SK-N-MC (cell line): Measurements from ENCODE around the gene DOCK9.

Source experiments
- DNase-seq: peaks from one replicate; pipeline ENCODE4 v3.0.0-alpha.2; 2011; ENCODE audit warnings: low read depth, low spot score
- H3K27ac ChIP-seq: fragments of 200-600 bp; sonication (generic); 2 replicates; pipeline ENCODE4 v1.5.1; 2016; ENCODE audit warnings: mixed run types
- H3K36me3 ChIP-seq: fragments of 200-600 bp; sonication (generic); 2 replicates; pipeline ENCODE4 v1.6.1; 2017; ENCODE audit warnings: antibody characterized with exemption, low read length, mixed read lengths; ENCODE audit not compliant: insufficient read depth
- H3K4me3 ChIP-seq: fragments of 200-600 bp; sonication (generic); 2 replicates; pipeline ENCODE4 v1.5.1; 2016
- H3K9ac ChIP-seq: fragments of 200-600 bp; sonication (generic); 2 replicates; pipeline ENCODE4 v1.8.0; 2017; ENCODE audit warnings: mixed run types, mixed read lengths; ENCODE audit not compliant: insufficient read length
- H3K9me3 ChIP-seq: fragments of 200-600 bp; sonication (generic); 2 replicates; pipeline ENCODE4 v1.6.1; 2017; ENCODE audit warnings: low read depth, mild to moderate bottlenecking, antibody characterized with exemption, low read length, moderate library complexity, mixed read lengths
- EZH2 ChIP-seq: fragments of 200-600 bp; sonication (generic); IDR thresholded peaks from one replicate; pipeline ENCODE4 v1.6.1; 2017; ENCODE audit warnings: antibody characterized with exemption
- FOXP2 ChIP-seq: optimal IDR thresholded peaks from 2 replicates; pipeline ENCODE3; 2011; ENCODE audit warnings: mild to moderate bottlenecking, moderate library complexity; ENCODE audit not compliant: insufficient read depth; ENCODE audit errors: extremely low read length, control extremely low read depth
- POLR2AphosphoS5 ChIP-seq: IDR thresholded peaks from 2 replicates; pipeline ENCODE4 v1.6.1; 2012; ENCODE audit warnings: mild to moderate bottlenecking, low read depth, low read length, borderline replicate concordance

The DOCK9 gene

DNA sequence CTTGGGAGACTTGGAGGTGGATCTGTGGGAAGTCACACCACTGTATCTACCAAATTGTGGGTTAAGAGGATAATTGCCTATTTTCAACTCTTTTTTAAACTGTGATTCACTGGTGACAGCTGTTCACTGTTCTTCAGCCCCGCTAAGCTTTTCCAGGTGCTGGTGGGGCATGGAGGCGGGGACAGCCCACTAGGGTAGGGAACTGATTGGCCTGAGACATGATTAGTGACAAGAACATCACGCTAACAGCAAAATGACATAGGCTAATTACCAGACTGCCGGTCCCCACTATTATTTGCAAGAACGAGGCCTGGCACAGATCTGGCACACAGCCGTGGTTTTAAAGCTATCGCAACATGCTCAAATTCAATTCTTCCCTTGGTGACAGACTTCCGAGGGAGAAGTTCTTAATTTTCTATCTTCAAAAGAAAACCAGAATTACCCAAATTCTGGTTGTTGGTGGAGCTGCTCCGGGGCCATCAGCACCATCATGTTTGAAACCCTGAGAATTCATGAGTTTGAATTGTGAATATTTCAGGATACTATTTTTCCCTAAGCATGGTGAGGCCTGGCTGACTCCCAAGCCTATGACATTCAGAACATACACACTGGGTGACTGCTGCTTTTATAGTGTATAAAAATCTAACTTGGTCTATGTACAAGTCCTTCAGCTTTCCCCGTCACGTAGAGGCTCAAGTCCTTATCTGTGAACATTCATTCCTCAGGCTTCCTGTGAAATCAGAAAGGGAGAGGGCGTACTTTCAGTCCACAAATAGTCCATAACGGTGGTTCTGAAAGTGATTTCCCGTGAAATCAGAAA, 17.9 kb downstream of the DOCK9 start:
- TF ChIP-seq FOXP2 (no peak), POLR2AphosphoS5 (no peak), EZH2 (no peak)
- no peak overlapping the region for H3K9ac ChIP-seq
- DNase-seq: no peak
- H3K9me3 ChIP-seq: no peaks in the 10 kb centered on the region
- no peak overlapping the region for H3K4me3 ChIP-seq
- H3K36me3 ChIP-seq: no peaks in the 10 kb centered on the region
- H3K27ac ChIP-seq: no peak overlapping the region

DNA sequence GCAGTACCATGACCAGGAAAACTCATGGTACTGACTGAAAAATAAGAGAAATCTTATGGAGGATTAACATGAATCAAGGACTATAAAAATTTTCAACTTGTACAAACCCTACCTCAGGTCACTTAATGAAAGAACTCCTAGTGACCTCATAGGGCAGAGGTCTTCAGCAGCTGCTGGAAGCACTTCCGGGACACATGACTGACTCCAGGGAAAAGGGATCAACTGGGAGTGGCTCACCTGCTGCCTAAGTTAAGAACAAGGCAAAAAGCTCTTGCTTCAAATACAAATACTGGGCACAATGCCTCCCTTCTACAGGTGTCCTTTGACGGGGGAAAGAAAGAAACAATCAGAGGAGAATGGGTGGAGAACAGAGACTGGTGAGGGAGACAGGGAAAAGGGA, 18.6 kb downstream of the DOCK9 start:
- H3K4me3 ChIP-seq: no peak overlapping the region
- no peak for DNase-seq
- TF ChIP-seq EZH2: no peak
- no peak for TF ChIP-seq FOXP2
- no peak for TF ChIP-seq POLR2AphosphoS5

DNA sequence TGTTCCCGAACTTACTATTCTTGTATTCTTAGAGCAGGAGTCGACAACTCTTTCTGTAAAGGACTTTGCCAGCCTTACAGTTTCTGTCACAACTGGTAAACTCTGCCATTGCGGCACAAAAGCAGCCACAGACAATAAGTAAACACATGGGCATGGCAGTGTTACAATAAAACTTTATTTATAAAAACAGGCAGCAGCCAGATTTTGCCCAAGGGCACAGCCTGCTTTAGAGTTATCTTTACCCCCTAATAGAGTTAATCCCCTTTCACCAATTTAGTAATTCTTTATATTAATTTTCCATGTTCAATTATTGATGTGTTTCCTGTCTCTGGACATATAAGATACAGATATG, 19.4 kb downstream of the DOCK9 start:
- TF ChIP-seq FOXP2 (no peak), POLR2AphosphoS5 (no peak), EZH2 (no peak)
- H3K27ac ChIP-seq: no peak overlapping the region
- H3K36me3 ChIP-seq: no peaks in the 10 kb centered on the region
- H3K9ac ChIP-seq: no peak overlapping the region
- no peak for DNase-seq
- H3K4me3 ChIP-seq: no peak overlapping the region
- H3K9me3 ChIP-seq: no peaks in the 10 kb centered on the region

More for the DNA sequence above, 18.6 kb downstream of the DOCK9 start:
- H3K27ac ChIP-seq: no peak overlapping the region
- no peaks in the 10 kb centered on the region for H3K9me3 ChIP-seq
- H3K36me3 ChIP-seq: no peaks in the 10 kb centered on the region
- H3K9ac ChIP-seq: no peak overlapping the region

DNA sequence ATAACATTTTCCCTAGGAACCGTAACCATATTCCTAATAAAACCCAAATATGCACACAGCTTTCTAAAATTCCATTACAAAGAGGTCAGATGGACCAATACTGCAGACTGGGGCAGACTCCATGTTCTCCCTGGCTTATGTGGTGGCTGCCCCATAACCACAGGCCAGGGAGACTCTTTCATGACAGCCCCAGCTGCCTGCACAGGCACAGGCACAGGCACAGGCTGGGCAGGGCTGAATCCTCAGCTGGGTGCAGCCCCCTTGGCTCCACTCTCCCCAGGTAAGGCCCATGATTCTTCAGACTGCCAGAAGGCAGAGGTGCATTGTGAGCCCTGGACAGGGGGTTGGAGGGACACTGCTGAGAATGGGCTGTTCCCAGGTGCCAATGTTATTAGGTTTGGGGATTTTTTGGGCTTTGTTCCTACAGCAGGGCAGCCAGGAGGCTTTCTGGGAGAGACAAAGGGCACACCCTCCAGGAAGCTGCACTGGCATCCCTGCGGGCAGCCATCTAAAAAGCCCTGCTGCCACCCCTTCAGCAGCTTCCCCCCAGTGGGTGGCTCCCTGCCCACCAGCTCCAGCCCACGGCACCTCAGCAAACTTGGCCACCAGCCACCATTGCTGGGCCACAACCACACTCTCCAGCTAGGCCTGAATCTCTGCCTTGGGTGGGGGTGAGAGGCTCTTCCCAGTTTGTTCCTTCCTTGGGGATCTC, 20.0 kb downstream of the DOCK9 start:
- no peak overlapping the region for H3K4me3 ChIP-seq
- H3K9me3 ChIP-seq: no peaks in the 10 kb centered on the region
- H3K27ac ChIP-seq: no peak overlapping the region
- no peak for DNase-seq
- no peak overlapping the region for H3K9ac ChIP-seq
- TF ChIP-seq FOXP2 (no peak), EZH2 (no peak), POLR2AphosphoS5 (no peak)
- H3K36me3 ChIP-seq: no peaks in the 10 kb centered on the region

DNA sequence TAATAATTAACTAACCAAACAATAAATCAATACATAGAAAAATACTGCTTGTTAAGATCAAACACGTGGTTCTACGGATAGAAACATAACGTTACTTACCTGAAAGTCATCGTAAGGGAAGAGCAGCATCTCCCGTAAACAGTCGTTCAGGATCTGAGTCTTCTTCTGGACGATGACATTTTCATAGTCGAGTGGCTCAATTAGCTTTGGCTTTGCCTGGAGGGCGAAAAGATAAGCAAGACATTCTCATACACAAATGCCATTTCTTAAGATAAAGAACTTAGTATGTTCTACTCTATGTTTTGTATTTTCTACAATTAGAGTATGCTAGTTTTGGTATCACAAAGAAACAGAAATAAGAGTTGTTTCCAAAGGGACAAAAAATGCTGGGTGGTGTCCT, 22.5 kb downstream of the DOCK9 start:
- no peak overlapping the region for H3K27ac ChIP-seq
- H3K9ac ChIP-seq: no peak overlapping the region
- no peak overlapping the region for H3K4me3 ChIP-seq
- TF ChIP-seq EZH2 (no peak), POLR2AphosphoS5 (no peak), FOXP2 (no peak)
- no peak for DNase-seq
- no peaks in the 10 kb centered on the region for H3K9me3 ChIP-seq
- no peaks in the 10 kb centered on the region for H3K36me3 ChIP-seq

DNA sequence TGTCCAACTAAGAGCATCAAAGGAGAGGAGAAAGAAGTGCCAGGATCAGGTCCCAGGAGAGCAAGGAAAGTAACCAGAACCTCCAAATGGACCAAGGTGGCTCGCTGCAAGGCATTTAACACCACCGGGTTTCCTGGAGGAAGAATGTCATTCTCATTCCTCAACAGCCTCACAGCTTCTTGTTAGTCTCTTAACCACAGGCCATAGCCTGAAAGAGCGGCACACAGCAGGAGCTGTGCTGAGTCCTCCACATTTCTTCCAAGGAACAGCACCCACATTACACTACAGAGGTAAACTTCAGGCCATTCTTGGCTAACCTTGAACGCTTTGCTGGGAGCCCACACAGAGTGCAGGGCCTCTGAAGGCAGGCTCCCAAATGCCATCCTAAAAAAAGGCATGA, 23.6 kb downstream of the DOCK9 start:
- no peak for TF ChIP-seq EZH2
- TF ChIP-seq FOXP2: no peak
- TF ChIP-seq POLR2AphosphoS5: no peak
- Histone ChIP-seq H3K36me3 (no peaks in the 10 kb centered on the region), H3K9ac (no peak overlapping the region), H3K27ac (no peak overlapping the region), H3K9me3 (no peaks in the 10 kb centered on the region), H3K4me3 (no peak overlapping the region)
- no peak for DNase-seq

DNA sequence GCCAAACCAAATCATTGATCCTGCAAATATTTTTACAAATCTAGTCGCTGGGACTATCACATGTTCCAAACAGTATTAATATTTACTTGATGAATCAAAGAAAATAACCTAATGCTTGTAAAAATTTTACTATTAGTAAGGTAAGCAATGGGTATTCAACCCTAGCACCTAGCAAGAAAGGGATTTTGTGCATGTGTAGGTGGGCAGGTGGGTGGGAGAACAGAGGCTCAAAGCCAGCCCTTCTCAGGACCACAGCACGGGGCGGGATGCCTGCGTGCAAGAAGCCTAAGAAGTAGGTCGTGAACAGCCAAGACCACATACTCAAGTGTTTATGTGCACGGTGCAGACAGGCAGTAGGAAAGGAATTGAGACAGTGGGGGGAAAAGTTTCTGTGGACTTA, 26.6 kb downstream of the DOCK9 start:
- H3K27ac ChIP-seq: no peak overlapping the region
- no peaks in the 10 kb centered on the region for H3K36me3 ChIP-seq
- no peaks in the 10 kb centered on the region for H3K9me3 ChIP-seq
- no peak for DNase-seq
- no peak overlapping the region for H3K9ac ChIP-seq
- no peak for TF ChIP-seq EZH2
- no peak for TF ChIP-seq POLR2AphosphoS5
- TF ChIP-seq FOXP2: no peak
- no peak overlapping the region for H3K4me3 ChIP-seq

DNA sequence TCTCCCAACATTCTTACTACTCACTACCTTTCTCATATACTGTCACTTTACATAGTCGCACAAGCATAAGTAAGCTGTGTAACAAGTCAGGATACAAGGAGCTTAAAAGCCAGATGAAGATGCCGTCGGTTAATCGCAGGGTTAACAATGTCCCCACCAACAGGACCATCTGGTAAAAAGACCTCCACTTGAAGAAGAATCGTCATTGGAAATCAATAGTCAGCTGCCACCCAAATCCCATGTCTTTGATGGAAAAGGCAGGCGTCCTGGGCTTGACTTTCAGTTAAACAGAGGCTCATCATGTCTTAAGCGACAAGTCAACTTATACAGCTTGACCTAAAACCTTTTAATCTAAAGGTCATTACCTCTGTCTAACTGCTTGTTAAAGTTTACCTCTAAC, 27.2 kb downstream of the DOCK9 start:
- no peak for DNase-seq
- no peak overlapping the region for H3K27ac ChIP-seq
- no peaks in the 10 kb centered on the region for H3K9me3 ChIP-seq
- no peak for TF ChIP-seq FOXP2
- no peak for TF ChIP-seq POLR2AphosphoS5
- no peak for TF ChIP-seq EZH2
- H3K9ac ChIP-seq: no peak overlapping the region
- H3K4me3 ChIP-seq: no peak overlapping the region
- H3K36me3 ChIP-seq: no peaks in the 10 kb centered on the region
